Stimulated activated CD8-positive, alpha-beta memory T cell treated with anti-CD3 and anti-CD28 coated beads, Interleukin-15, amount 100 ng/mL, for 1 hour (primary cell): ENCODE measurements around the gene DNAH10.

ENCODE experiments used
- DNase-seq: peaks from one replicate; pipeline ENCODE4 v3.0.0-alpha.2; 2020; ENCODE audit warnings: low read depth

The DNAH10 gene

DNA sequence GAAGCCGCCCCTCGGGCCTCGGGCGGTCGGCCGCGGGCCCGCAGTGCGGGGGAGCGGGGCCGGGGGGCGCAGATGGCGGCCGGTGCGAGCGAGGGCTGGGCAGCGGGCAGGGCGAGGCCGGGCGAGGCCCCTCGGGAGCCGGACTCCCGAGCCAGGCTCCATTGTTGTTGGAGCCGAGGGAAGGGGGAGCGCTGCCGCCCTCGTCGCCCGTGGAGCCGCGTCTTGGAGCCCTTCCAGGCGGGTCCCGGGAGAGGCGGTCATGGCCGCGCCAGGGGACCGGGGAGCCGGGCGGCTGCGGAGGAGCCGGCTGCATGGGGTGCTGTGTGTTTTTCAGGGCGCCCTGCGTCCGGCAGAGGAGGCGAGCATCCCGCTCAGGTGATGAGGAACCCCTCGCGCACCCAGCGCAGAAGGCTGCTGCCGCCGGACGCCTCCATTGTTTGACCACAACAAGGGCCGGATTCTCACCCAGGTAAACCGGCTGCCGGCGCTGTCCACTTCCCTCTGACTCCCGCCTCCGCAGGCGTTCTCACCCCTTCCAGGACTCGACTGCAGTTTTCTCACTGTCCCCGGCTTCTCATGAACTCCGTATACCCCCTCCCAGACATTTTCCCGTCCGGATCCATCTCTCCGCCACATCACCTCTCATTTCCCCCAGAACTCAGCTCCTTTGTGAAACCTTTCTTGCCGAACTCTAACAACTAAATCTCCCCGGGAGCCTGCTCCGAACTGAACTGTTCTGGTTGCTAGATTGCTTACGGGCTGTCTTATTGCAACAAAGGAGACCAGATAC is 211.6 kb downstream of the DNAH10 start:
- DNase-seq = no peak

DNA sequence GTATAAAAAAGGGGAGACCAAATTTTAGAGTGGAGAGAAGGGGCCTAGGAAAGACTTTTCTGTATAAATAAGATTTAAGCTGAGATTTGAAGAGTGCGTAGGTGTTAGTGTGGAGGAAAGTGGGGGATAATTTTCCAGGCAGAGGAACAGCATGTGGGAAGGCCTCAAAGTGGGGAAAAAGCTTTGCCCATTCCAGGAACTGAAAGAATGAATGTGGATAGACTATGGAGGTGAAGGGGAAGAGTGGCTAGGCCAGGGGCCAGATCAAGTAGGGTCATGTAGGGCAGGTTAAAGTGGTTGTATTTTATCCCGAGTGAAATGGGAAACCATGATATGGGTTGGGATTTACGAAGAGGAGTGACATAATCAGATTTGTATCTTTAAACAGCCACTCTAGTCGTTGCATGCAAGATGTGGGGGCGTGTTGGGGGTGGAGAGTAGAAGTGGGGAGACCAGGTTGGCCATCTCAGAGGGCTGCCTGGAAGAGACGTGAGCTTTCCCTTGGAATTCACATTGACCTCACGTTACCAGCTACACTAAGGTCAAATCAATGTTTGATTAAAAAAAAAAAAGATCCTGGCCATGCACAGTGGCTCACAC is 214.2 kb downstream of the DNAH10 start:
- no peak for DNase-seq

DNA sequence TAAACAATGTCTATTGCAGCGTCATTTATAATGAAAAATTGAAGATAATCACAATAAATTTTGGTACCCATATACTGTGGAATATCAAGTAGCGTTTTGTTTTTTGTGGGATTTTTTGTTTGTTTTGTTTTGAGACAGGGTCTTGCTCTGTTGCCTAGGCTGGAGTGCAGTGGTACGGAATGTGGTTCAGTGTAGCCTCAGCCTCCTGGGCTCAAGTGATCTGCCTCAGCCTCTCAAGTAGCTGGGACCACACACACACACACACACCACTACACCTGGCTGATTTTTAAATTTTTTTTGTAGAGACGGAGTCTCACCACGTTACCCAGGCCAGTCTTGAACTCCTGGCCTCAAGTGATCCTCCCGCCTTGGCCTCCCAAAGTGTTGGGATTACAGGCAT is 217.5 kb downstream of the DNAH10 start:
- DNase-seq = no peak

GRCh38 chr12:123982269-123982668 is 220.2 kb downstream of the DNAH10 start:
- no peak for DNase-seq

- DNase-seq = no peak
Measured at GRCh38 chr12:123983822-123984485, 221.9 kb downstream of the DNAH10 start.

GRCh38 chr12:123984903-123985302 is 222.8 kb downstream of the DNAH10 start:
- no peak for DNase-seq
